ENCODE results near the gene FCGR2B.
"Not testable (repeated sequence)": the region's sequence is repeated elsewhere in the genome, so short reads cannot be mapped to it uniquely, and the experiment has no call there.

DNA sequence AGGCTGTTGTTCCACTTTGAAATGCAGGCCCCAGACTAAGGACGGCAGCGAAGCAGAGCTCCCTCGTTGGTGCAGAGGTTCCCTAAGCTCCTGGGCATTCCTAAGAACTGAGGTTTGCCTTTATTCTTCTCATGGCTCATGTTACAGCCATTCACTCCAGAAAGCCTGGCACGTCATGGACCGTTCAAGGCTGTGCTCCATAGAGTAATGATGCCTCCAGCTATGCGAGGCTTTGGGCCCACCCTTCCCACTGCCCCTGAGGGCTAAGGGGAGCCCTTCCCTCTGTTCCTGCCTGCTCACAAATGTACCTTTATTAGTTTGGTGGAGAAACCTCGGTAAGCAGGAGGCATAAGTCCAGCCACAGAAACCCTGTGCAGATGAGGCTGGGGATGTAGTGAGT lies 10.5 kb downstream of the FCGR2B start:
- TF ChIP-seq, protein P1, sequence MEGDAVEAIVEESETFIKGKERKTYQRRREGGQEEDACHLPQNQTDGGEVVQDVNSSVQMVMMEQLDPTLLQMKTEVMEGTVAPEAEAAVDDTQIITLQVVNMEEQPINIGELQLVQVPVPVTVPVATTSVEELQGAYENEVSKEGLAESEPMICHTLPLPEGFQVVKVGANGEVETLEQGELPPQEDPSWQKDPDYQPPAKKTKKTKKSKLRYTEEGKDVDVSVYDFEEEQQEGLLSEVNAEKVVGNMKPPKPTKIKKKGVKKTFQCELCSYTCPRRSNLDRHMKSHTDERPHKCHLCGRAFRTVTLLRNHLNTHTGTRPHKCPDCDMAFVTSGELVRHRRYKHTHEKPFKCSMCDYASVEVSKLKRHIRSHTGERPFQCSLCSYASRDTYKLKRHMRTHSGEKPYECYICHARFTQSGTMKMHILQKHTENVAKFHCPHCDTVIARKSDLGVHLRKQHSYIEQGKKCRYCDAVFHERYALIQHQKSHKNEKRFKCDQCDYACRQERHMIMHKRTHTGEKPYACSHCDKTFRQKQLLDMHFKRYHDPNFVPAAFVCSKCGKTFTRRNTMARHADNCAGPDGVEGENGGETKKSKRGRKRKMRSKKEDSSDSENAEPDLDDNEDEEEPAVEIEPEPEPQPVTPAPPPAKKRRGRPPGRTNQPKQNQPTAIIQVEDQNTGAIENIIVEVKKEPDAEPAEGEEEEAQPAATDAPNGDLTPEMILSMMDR (IDR thresholded peaks at IDR 0.05; ENCODE audit: insufficient read depth, low read depth, low read length): not testable (repeated sequence)
- not testable (repeated sequence) for TF ChIP-seq EZH2 (IDR thresholded peaks at IDR 0.05; ENCODE audit: insufficient read depth, low read length)
